PC-3 (cell line): ENCODE measurements around the gene NUB1.

Experiments
- EZH2 ChIP-seq: fragments of 300-600 bp; sonication (generic); IDR thresholded peaks from one replicate; pipeline ENCODE4 v1.6.1; 2017; ENCODE audit warnings: antibody characterized with exemption, mild to moderate bottlenecking, low read length; ENCODE audit not compliant: unreplicated experiment
- EZH2phosphoT487 ChIP-seq: fragments of 300-600 bp; sonication (generic); IDR thresholded peaks from 2 replicates; pipeline ENCODE4 v1.6.1; 2018; ENCODE audit warnings: mild to moderate bottlenecking, antibody characterized with exemption, low read length, borderline replicate concordance
- TF ChIP-seq, protein P1 (sequence below): fragments of 300-600 bp; sonication (generic); conservative IDR thresholded peaks from 2 replicates; pipeline ENCODE4 v1.5.1; 2017; ENCODE audit warnings: antibody characterized with exemption, low read depth, mild to moderate bottlenecking, low read length

DNA sequence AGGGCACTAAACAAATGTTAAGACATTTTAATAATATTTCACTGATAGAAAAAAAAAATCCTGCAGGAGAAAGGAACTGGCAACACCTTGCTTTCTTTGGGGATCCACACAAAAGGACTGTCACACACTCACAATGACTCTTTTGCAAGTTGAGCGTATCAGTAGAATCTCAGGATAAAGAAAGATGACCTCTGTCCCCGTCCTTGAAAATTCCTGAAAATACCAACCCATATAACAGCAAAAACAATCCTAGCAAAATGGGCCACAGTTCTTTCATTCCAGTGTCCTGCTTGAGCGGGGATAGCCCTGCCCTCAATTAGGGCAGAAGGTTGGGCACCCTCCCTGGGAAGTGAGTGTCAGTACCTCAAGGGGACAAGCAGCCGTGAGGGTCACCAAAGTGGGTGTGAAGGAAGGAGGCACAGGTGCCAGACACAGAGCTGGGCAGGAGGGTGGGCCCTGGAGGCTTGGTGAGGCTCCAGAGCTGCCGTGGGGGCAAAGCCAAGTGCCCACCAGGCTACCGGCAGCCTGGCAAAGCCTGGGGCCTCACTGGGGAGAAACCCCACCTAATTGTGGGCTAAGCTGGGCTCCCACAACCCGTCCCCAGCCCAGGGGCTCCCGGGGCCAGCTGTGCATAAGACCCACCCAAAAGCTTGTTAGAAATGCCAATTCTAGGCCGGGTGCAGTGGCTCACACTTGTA, 65.4 kb downstream of the NUB1 start:
- TF ChIP-seq, protein P1, sequence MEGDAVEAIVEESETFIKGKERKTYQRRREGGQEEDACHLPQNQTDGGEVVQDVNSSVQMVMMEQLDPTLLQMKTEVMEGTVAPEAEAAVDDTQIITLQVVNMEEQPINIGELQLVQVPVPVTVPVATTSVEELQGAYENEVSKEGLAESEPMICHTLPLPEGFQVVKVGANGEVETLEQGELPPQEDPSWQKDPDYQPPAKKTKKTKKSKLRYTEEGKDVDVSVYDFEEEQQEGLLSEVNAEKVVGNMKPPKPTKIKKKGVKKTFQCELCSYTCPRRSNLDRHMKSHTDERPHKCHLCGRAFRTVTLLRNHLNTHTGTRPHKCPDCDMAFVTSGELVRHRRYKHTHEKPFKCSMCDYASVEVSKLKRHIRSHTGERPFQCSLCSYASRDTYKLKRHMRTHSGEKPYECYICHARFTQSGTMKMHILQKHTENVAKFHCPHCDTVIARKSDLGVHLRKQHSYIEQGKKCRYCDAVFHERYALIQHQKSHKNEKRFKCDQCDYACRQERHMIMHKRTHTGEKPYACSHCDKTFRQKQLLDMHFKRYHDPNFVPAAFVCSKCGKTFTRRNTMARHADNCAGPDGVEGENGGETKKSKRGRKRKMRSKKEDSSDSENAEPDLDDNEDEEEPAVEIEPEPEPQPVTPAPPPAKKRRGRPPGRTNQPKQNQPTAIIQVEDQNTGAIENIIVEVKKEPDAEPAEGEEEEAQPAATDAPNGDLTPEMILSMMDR: no peak
- TF ChIP-seq EZH2phosphoT487 (no peak), EZH2 (no peak)
